Measurements from ENCODE around the gene HM13.
"Not testable (repeated sequence)": the region's sequence is repeated elsewhere in the genome, so short reads cannot be mapped to it uniquely, and the experiment has no call there.

Gene HM13

GRCh38 chr20:31572042-31572700 lies 57.9 kb downstream of the HM13 start:
- no peak for TF ChIP-seq CTCF (IDR thresholded peaks at IDR 0.05)
- H3K27ac ChIP-seq, result peak overlapping the region; percentile 89
- no peaks in the 10 kb centered on the region for H3K9me3 ChIP-seq
- H3K27me3 ChIP-seq, result no peaks in the 10 kb centered on the region
- H3K4me3 ChIP-seq (ENCODE audit: low read depth in 1 of 2, low read length in 1 of 2), result peak overlapping the region; percentile 80 to 81
- peaks cover 18 to 20% of the 10 kb centered on the region in 2 experiments for H3K4me1 ChIP-seq (ENCODE audit: control insufficient read depth in 1 of 2, insufficient read depth in 1 of 2, low read depth in 1 of 2, low read length in 1 of 2)
- peaks cover 41% of the 10 kb centered on the region for H3K36me3 ChIP-seq

- Histone ChIP-seq H3K4me3 (ENCODE audit: low read depth in 1 of 2, low read length in 1 of 2) (peak overlapping the region; percentile 80 to 81), H3K4me1 (ENCODE audit: control insufficient read depth in 1 of 2, insufficient read depth in 1 of 2, low read depth in 1 of 2, low read length in 1 of 2) (peaks cover 16 to 18% of the 10 kb centered on the region in 2 experiments), H3K27me3 (no peaks in the 10 kb centered on the region), H3K9me3 (no peaks in the 10 kb centered on the region), H3K27ac (peak overlapping the region; percentile 89), H3K36me3 (peaks cover 33% of the 10 kb centered on the region)
- TF ChIP-seq CTCF (IDR thresholded peaks at IDR 0.05), result peak; percentile 46
These were observed 58.7 kb downstream of the HM13 start for GRCh38 chr20:31572701-31573554.

GRCh38 chr20:31573555-31574321 lies 59.5 kb downstream of the HM13 start:
- no peak for TF ChIP-seq CTCF (IDR thresholded peaks at IDR 0.05)
- no peaks in the 10 kb centered on the region for H3K9me3 ChIP-seq
- H3K27ac ChIP-seq, result peak overlapping the region; percentile 89
- no peaks in the 10 kb centered on the region for H3K27me3 ChIP-seq
- H3K4me1 ChIP-seq (ENCODE audit: control insufficient read depth in 1 of 2, insufficient read depth in 1 of 2, low read depth in 1 of 2, low read length in 1 of 2), result peaks cover 16% of the 10 kb centered on the region in 2 experiments
- peaks cover 25% of the 10 kb centered on the region for H3K36me3 ChIP-seq
- peak overlapping the region; percentile 80 to 81 for H3K4me3 ChIP-seq (ENCODE audit: low read depth in 1 of 2, low read length in 1 of 2)

- peaks cover 16% of the 10 kb centered on the region in 2 experiments for H3K4me1 ChIP-seq (ENCODE audit: control insufficient read depth in 1 of 2, insufficient read depth in 1 of 2, low read depth in 1 of 2, low read length in 1 of 2)
- H3K9me3 ChIP-seq; H3K4me3 ChIP-seq (ENCODE audit: low read depth in 1 of 2, low read length in 1 of 2); H3K27me3 ChIP-seq; H3K27ac ChIP-seq: not testable (repeated sequence)
- peaks cover 13% of the 10 kb centered on the region for H3K36me3 ChIP-seq
These were observed 60.7 kb downstream of the HM13 start for GRCh38 chr20:31574986-31575385.

- H3K27me3 ChIP-seq, result no peaks in the 10 kb centered on the region
- H3K9me3 ChIP-seq, result no peaks in the 10 kb centered on the region
- no peaks in the 10 kb centered on the region for H3K36me3 ChIP-seq
- peaks cover 16% of the 10 kb centered on the region in 2 experiments for H3K4me1 ChIP-seq (ENCODE audit: control insufficient read depth in 1 of 2, insufficient read depth in 1 of 2, low read depth in 1 of 2, low read length in 1 of 2)
- H3K4me3 ChIP-seq (ENCODE audit: low read depth in 1 of 2, low read length in 1 of 2), result no peak overlapping the region
- no peak overlapping the region for H3K27ac ChIP-seq
- TF ChIP-seq CTCF (IDR thresholded peaks at IDR 0.05), result no peak
These were observed 62.5 kb downstream of the HM13 start for GRCh38 chr20:31576751-31577150.
